DMS53 (cell line): ENCODE data around the gene ZNF205.
A peak's percentile ranks its signal among the peaks of the same experiment; 100 is the strongest.
"Not testable (repeated sequence)": the region's sequence is repeated elsewhere in the genome, so short reads cannot be mapped to it uniquely, and the experiment has no call there.

Source experiments
- DNase-seq: peaks from one replicate; lab custom pipeline; 2025; lab: John Stamatoyannopoulos, UW

ZNF205 gene

DNA sequence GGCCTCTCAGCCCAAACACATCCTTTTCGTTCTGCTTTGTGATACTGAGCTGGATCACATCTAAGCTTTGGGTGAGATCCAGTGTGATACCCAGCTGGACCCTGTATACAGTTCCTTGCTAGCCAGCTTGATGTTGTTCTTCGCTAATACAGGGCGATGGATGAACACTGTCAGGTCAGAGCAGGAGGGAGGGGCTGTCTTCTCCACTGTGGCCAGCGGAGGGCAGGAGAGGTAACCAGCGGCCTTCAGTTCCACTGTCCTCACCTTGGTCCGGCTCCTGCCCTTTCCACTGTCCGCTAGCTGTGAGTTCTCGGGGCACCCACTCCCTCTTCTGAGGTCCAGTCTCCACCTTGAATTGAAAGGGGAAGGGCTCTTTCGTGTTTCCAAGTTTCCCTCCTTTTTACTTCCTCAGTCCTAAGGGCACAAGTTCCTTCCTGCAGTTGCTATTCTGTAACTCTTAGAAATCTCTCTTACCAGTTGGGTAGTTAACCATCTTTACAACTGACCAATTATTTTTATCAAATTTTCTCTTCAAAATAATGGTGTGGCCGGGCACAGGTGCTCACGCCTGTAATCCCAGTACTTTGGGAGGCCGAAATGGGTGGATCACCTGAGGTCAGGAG lies 19.5 kb downstream of the ZNF205 start:
- peak; percentile 67 for DNase-seq

DNA sequence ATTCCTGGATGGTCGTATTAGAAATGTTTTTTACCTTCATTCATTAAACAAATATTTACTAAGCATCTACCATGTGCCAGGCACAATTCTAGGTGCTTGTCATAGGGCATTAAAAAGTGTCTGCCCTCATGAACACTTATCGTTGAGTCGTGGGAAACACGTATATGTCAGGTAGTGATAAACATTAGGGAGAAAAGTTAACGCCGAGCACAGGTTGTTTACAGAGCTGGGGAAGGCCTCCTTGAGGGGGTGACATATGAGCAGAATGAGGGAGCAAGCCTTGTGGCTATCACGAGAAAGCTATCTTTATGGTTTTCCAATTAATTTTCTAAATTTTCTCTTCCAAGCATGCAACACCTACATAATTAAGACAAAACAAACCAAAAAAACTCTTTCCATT lies 21.5 kb downstream of the ZNF205 start:
- DNase-seq: peak; percentile 45

DNA sequence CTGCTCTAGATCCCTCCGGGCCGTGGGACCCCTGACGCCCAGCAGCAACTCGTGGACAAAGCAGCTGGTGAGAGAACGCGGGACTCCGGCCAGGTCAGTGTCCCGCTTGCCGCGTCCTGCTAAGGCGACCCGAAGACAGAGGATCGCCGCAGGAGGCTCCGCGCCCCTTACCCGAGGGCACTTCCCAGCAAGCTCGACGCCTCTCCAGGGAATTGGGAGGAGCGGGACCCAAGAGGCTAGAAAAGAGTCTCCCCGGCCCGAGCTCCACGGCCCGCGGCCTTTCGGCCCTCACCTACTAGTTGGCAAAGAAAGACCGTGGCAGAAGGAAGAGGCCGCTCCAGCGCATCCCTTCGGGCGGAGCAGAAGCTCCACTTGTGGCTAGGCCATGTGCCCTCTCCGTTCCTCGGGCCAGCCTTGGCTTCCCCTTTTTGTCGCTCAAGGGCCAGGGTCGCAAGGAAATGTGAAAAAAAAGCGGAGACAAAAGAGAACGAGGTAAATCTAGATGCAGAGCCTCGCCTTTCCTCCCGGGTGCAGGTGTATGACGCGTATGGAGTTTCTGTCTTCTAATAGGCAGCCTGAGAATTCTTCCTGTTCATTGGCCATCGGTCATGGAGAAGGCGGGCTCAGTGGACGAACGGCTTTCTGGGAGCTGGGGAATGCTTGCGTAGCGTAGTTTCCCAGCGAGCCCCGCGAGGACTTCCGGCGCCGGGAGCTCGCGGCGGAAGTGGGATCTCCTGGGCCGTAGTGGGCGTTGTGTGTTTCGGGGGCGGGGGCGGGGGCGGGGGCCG lies 22.1 kb downstream of the ZNF205 start, which contains the start of gene ZNF213:
Gene ZNF213 (plus strand): TSS at position 692 of the 788 bp plus-strand sequence. CDS start 2,252 bp downstream, outside the sequence.
- DNase-seq: peak; percentile 98

DNA sequence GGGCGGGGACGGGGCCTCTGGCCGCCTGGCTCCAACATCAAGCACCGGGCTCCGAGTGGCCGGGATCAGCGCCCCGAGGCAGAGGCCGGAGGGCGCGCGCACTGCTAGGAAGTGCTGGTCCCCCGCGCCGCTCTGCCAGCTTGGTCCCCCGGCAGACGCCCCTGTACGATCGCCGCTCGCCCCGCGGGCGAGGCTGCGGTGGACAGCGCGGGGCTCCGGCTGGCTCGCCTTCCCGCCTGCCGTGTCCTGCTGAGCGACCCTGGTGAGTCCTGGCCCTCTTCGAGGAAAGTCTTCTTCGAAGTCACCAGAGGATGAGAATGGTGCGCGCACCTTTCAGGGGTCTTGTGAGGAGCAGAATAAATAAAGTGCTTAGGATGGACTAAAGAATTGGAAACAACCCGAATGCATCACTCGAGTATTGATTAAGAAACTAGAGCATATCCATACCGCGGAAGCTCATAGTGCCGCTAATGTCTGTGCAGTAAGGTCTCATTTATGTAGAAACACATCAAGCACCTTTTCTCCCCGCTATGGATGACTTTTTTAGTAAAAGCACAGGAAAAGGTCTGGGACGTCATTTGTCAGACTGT lies 22.8 kb downstream of the ZNF205 start:
- DNase-seq: peak; percentile 55

DNA sequence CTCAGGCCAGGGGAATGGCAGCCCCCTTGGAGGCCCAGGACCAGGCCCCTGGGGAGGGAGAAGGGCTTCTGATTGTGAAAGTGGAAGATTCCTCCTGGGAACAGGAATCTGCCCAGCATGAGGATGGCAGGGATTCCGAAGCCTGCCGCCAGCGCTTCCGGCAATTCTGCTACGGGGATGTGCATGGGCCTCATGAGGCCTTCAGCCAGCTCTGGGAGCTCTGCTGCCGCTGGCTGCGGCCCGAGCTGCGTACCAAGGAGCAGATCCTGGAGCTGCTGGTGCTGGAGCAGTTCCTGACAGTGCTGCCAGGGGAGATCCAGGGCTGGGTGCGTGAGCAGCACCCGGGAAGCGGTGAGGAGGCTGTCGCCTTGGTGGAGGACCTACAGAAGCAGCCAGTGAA lies 24.9 kb downstream of the ZNF205 start:
- DNase-seq: no peak

DNA sequence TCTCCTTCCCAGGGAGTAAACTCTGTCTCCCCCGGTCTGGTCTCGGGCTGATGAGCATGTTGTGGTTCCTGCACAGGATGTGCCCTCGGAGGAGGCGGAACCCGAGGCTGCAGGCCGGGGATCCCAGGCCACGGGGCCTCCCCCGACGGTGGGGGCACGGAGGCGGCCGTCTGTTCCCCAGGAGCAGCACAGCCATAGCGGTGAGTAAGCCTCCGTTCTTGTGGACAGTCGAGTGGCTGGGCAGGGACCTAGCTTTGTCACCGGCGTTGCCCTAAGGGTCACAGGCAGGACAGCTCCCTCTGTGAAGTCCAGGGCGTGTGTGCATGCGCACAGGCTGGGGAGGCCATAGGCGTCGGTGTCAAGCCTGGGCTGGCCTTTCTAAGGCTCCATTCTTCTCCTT lies 26.0 kb downstream of the ZNF205 start:
- DNase-seq: no peak

DNA sequence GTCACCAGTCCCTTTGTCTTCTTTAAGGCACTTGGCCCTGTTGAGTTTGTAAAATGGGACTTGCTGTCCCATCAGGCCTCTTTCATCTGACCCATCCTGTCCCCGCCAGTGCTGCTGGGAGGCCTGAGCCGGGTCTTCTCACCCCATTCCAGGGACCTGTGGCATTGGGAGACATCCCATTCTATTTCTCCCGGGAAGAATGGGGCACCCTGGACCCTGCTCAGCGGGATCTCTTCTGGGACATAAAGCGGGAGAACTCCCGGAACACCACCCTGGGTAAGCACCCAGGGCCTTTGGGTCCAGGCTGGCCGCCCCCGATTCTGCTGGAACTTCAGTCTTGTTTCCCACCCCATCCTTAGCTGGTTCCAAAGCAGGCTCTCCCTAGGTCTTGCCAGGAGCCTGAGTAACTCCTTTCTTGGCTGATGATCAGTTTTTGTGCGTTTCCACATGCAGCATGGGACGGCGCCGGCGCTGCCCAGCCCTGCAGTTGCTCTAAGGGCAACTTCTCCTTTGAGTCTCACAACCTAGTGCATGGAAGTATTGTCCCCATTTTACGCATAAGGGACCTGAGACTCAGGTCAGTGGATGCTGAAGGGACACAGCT lies 26.5 kb downstream of the ZNF205 start:
- no peak for DNase-seq

DNA sequence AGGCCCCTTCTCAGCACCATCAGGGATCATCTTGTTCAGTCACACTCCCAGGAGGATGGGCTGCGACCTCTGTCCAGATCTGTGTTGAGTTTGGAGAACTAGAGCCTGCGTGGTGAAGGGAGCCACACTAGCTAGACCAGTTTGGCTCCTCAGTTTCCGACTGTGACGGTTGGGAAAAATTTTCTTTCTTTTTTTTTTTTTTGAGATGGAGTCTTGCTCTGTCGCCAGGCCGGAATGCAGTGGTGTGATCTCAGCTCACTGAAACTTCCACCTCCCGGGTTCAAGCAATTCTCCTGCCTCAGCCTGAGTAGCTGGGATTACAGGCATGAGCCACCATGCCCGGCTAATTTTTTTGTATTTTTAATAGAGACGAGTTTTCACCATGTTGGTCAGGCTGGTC lies 27.2 kb downstream of the ZNF205 start:
- not testable (repeated sequence) for DNase-seq

DNA sequence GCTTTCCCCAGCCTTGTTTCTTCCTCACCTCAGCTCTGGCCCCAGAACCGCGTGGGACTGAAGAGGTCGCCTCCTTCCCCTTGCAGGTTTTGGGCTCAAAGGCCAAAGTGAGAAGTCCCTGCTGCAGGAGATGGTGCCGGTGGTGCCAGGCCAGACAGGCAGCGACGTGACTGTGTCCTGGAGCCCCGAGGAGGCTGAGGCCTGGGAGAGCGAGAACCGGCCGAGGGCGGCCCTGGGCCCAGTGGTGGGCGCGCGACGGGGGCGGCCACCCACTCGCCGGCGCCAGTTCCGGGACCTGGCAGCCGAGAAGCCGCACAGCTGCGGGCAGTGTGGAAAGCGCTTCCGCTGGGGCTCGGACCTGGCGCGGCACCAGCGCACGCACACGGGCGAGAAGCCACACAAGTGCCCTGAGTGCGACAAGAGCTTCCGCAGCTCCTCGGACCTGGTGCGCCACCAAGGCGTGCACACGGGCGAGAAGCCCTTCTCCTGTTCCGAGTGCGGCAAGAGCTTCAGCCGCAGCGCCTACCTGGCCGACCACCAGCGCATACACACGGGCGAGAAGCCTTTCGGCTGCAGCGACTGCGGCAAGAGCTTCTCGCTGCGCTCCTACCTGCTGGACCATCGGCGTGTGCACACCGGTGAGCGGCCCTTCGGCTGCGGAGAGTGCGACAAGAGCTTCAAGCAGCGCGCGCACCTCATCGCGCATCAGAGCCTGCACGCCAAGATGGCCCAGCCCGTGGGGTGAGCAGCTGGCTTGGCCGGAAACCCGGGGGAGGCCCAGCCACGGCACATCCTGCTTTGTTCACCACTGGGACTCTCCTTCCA lies 28.4 kb downstream of the ZNF205 start:
- no peak for DNase-seq

DNA sequence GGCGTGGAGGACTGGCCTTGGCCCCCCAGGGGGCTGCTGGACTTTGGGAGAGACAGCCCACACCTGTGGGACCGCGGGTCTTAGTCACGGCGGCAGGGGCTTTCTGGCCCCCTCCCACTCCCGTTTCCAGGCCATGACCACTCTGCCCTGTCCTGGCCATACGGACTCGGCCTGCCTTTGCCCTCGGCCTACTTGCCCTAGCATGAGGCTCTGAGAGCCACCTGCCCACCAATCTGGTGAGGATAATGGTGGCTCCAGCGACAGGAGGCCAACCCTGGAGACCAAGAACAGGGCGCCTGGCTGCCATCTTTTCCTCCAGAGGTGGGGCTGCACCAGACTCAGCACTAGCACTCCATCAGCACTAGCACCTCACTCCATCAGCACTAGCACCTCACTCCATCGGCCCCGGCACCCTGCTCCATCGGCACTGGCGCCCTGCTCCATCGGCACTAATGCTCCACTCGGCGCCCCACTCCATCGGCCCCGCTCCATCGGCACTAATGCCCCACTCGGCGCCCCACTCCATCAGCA lies 29.5 kb downstream of the ZNF205 start:
- no peak for DNase-seq

DNA sequence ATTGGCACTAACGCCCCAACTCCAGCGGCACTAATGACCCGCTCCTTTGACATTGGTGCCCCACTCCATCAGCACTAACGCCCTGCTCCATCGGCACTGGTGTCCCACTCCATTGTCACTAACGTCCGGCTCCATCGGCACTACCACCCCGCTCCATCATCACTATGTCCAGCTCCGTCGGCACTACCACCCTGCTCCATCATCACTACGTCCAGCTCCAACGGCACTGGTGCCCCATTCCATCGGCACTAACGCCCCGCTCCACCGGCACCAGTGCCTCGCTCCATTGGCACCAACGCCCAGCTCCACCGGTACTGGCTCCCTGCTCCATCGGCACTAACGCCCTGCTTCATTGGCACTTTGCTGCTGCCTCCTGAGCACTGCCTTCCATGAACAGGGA lies 29.9 kb downstream of the ZNF205 start:
- no peak for DNase-seq

DNA sequence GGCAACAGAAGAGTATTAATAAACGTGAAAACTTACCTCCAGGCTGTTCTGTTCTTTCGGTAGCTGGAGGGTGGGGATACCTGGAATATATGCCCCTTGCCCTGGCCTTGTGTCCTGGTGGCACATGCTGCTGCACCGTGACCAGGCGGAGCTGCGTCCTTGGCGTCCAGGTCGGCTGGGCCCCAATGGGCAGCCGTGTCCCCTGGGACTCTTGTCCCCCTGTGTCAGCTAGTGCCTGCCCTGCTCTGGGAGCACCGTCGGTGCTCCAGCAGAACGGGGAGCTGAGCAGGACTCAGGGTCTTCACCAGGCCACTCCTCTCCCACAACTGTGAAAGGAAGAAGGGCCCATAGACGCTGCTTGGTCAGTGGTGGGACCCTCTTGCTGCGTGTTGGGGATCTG lies 30.4 kb downstream of the ZNF205 start:
- DNase-seq: no peak

DNA sequence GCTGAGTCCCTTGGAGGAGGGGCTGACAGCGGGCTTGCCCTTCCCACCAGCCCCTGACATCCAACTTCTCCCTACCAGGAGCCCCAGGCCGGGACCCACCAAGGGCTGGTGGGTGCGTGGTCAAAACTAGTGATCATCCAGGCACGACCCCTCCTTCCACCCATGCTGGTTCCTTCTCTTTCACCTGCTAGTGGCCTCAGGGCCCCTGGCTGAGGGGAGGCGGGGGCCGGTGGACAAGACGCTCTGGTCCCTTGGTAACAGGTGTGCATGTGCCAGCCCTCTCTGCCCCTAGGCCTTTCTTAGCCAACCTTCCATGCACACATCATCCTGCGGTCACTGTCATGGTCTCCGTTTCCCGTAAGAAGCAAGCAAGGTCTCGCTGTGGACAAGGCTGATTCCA lies 30.8 kb downstream of the ZNF205 start:
- DNase-seq: no peak

DNA sequence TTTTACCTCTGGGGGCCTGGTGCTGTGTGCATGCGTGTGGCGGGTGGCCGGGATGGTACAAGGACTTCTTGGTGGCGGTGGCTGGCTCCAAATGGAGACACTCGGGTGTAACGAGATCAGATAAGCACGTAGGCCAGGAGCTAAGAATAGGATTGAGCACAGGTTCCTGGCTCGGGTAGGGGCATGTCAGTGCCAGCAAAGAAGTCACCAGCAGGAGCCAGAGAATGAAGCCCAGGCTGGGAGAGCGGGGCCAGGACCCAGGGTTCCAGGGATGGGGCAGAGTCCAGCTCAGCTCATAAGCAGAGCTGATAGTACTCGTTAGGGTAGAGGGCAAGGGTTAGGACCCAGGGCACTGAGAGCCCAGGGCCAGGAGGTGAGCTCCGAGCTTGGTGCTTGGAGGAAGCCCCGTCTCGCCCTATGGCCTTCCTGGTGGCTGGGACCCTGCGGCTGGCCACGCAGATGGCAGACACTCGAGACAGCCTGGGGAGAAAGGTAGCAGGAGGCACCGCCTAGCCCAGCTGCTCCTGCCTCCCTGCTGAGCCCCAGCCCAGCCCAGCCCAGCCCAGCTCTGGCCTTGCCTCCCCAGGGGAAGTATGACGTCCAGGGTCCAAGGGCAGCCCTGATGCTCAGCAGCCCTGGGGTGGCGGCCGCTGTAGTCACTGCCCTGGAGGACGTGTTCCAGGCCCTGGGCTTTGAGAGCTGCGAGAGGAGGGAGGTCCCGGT lies 31.4 kb downstream of the ZNF205 start:
- DNase-seq: no peak

DNA sequence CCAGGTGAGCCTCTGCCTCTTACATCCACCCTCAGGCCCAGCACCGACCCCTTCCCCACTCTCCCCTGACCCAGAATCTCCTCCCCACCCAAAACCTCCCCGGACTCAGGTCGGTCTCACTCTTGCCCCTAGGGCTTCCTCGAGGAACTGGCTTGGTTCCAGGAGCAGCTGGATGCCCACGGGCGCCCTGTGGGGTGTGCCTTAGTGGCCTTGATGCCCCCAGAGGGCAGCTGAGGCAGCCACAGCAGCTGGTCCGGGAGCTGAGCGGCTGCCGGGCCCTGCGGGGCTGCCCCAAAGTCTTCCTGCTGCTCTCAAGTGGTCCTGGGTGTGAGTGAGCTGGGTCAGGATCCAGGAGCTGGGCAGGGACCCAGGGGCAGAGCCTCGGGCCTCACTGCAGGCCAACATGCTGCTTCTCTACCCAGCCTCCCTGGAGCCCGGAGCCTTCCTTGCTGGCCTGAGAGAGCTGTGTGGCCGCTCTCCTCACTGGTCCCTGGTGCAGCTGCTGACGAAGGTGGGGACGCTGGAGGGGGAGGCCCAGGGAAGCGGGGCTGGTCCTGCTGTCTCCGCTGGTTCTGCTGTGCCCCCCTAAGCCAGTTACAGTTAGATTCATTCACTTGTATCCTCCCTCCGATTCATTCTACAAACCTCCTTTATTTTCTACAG lies 32.1 kb downstream of the ZNF205 start:
- no peak for DNase-seq

DNA sequence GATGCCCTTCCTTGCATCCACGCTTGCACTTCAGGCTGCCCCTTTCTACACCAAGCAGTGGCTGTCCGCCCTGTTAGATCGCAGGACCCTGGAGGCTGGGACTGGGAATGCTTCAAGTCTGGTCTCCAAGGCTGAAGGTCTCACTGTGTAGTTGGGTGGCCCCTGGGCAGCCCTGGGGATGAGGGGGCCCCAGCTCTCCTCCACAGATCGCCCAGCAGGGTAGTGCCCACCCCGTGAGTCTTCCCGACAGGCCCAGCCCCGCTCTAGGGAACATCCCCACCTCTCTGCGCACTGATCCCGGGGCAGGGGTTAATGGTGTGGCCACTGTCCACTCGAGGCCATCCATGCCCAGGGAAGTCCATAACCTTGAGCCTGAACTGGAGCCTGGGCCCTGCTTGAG lies 32.8 kb downstream of the ZNF205 start:
- no peak for DNase-seq

DNA sequence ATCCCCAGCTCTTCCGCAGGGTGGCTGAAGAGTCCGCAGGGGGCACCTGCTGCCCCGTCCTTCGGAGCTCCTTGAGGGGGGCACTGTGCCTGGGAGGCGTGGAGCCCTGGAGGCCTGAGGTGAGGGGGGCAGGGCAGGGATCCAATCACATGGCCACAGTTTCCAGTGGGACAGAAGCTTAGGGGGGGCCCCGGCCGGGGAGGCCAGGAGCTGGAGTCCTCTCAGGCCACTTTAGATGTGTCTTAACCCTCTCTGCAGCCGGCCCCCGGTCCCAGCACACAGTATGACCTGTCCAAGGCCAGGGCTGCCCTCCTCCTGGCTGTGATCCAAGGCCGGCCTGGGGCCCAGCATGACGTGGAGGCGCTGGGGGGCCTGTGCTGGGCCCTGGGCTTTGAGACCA lies 33.3 kb downstream of the ZNF205 start:
- no peak for DNase-seq

DNA sequence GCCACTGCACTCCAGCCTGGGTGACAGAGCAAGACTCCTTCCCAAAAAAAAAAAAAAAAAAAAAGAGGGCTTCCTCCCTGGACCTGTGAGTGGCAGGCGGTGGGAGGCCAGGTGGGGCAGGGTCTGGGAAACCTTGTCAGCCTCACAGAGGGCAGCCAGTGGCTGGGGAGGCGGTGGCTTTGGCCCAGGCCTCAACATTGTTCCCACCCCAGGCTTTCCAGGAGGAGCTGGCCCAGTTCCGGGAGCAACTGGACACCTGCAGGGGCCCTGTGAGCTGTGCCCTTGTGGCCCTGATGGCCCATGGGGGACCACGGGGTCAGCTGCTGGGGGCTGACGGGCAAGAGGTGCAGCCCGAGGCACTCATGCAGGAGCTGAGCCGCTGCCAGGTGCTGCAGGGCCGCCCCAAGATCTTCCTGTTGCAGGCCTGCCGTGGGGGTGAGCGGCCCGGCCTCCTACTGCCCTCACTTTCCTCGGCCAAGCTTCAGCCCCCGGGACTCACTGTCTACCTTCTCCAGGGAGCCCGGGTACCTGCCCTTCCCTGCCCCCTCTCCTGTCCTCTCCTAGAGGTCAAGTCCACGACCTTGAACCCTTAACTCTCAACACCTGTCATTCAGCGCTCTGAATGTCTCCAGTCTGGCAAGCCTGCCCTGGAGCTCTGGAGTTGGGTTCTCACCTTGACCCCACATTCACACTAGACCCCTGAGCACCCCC lies 34.8 kb downstream of the ZNF205 start:
- no peak for DNase-seq

DNA sequence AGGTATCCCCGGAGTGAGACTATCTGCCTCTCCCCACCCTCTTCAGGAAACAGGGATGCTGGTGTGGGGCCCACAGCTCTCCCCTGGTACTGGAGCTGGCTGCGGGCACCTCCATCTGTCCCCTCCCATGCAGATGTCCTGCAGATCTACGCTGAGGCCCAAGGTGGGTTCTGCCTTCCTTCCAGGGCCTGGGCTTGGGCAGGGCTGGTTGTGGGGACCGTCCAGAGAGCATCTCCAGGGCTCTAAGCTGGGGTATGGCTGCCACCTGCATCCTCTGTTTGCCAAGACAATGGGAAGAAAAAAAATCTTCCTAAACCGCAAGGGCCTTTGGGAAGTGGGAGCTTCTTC lies 35.3 kb downstream of the ZNF205 start:
- no peak for DNase-seq
